Measurements from ENCODE around the gene UBE3D.

The UBE3D gene

GRCh38 chr6:83067448-83068439, 2.1 kb upstream of the UBE3D start, which contains the start of gene DOP1A (continued):
- TF ChIP-seq ZSCAN18 (tag by site-specific recombination; IDR thresholded peaks at IDR 0.05), result no peak
- no peak for TF ChIP-seq ZNF558 (tag by site-specific recombination; IDR thresholded peaks at IDR 0.05)
- TF ChIP-seq FEZF1 (tag by site-specific recombination; IDR thresholded peaks at IDR 0.05), result no peak
- peak; percentile 68 for TF ChIP-seq GLIS2 (tag by site-specific recombination; IDR thresholded peaks at IDR 0.05)
- TF ChIP-seq PRDM10 (tag by site-specific recombination; IDR thresholded peaks at IDR 0.05), result peak; percentile 8; the same call in 1 of the 2 replicates
- TF ChIP-seq ZNF560 (tag by site-specific recombination; IDR thresholded peaks at IDR 0.05; ENCODE audit: borderline replicate concordance), result no peak
- no peak for TF ChIP-seq ZNF133 (tag by site-specific recombination; IDR thresholded peaks at IDR 0.05)
- peak; percentile 98 for TF ChIP-seq ZBTB26 (tag by site-specific recombination; optimal IDR thresholded peaks at IDR 0.05)
- TF ChIP-seq AEBP2 (tag by site-specific recombination; IDR thresholded peaks at IDR 0.05; ENCODE audit: borderline replicate concordance), result no peak
- no peak for TF ChIP-seq ZNF146 (tag by site-specific recombination; IDR thresholded peaks at IDR 0.05)
- peak; percentile 71; the same call in 1 of the 2 replicates for TF ChIP-seq REST (tag by site-specific recombination; IDR thresholded peaks at IDR 0.05)
- TF ChIP-seq ZNF600 (tag by site-specific recombination; IDR thresholded peaks at IDR 0.05), result peak; percentile 99
- peak; percentile 62 for TF ChIP-seq SCRT2 (tag by site-specific recombination; IDR thresholded peaks at IDR 0.05)
- TF ChIP-seq ZSCAN16 (tag by site-specific recombination; IDR thresholded peaks at IDR 0.05), result 0 out of 2 replicates have a peak, but pooled peaks have one; percentile 45
- TF ChIP-seq ZNF530 (tag by site-specific recombination; IDR thresholded peaks at IDR 0.05; ENCODE audit: low read depth), result no peak
- no peak for TF ChIP-seq ZNF791 (tag by site-specific recombination; IDR thresholded peaks at IDR 0.05)
- TF ChIP-seq ZNF501 (tag by site-specific recombination; IDR thresholded peaks at IDR 0.05), result peak; percentile 95
- TF ChIP-seq TSHZ1 (tag by site-specific recombination; IDR thresholded peaks at IDR 0.05; ENCODE audit: borderline replicate concordance), result no peak; the same call in 1 of the 2 replicates
- TF ChIP-seq ZNF529 (tag by site-specific recombination; IDR thresholded peaks at IDR 0.05; ENCODE audit: insufficient replicate concordance), result no peak
- 0 out of 2 replicates have a peak, but pooled peaks have one; percentile 31 for TF ChIP-seq ZNF362 (tag by site-specific recombination; IDR thresholded peaks at IDR 0.05)
- TF ChIP-seq ZNF2 (tag by site-specific recombination; IDR thresholded peaks at IDR 0.05), result peak; percentile 95

Data from HEK293 (cell line).